ENCODE data around the gene DHODH.

Gene DHODH

DNA sequence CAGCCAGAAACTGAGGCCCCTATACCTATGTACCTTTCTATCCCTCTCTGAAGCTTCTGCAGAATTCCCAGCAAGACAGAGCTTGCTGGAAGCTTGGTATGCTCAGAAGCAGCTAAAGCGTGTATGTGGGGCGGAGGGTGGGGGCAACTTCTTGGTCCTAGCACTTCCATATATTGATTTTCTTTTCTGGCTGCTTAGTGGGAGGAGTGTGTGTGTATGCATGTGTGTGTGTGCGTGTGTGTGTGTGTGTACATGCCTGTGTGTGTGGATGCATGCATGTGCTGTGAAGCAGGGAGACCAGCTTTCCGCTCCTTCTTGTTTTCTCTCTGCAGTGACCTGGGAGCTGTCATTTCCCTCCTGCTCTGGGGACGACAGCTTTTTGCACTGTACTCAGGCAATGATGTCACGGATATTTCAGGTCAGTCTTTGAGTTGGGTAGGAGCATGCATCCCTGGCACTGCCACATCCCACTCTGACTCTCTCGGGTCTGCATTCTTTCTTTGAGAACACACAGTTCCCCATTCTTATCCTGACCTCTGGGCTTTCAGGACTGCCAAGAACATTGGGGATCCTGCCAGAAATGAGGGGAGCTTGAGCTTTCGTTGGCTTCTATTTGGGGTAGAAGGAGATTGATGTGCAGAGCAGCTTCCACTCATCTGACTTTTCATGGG is 65.2 kb downstream of the DHODH start:
- TF ChIP-seq POLR2AphosphoS5 (IDR thresholded peaks at IDR 0.05; ENCODE audit: low read depth, low read length) (no peak), REST (IDR thresholded peaks at IDR 0.05; ENCODE audit: insufficient read depth in 1 of 2, low read depth in 2 of 2, low read length in 2 of 2) (no peak), TAF1 (IDR thresholded peaks at IDR 0.05; ENCODE audit: borderline replicate concordance, insufficient read depth, low read length) (no peak), FOXP2 (optimal IDR thresholded peaks at IDR 0.05; ENCODE audit: borderline replicate concordance, extremely low read depth, extremely low read length, insufficient read depth) (no peak), SIN3A (IDR thresholded peaks at IDR 0.05; ENCODE audit: borderline replicate concordance, insufficient read depth, low read length) (no peak)
